Panc1 (cell line): ENCODE measurements around the gene ADARB2. TPM values are rescaled to one million over a fixed set of nuclear protein-coding genes. Genes with fewer than 3 reads are reported as not detected.

Experiments used
- ATAC-seq: fragments of 200-7000 bp; cut with Tn5 transposase; 2 replicates; pipeline ENCODE4 v1.9.1; 2020; ENCODE audit warnings: mild to moderate bottlenecking, moderate library complexity
- BruUV-seq: library from RNA; stranded (reverse); fragments of 400-500 nt; replicated peaks from 2 replicates; lab custom pipeline; 2021; lab: Mats Ljungman, UMichigan
- CTCF ChIA-PET: fragments of 300-600 bp; sonication (Branson Sonifier 250); formaldehyde crosslinking; loops from one replicate; lab custom pipeline; 2022; ENCODE audit warnings: antibody characterized with exemption; lab: Charles Lee
- POLR2A ChIA-PET: fragments of 300-600 bp; sonication (Branson Sonifier 250); formaldehyde crosslinking; loops from one replicate; lab custom pipeline; 2022; ENCODE audit warnings: antibody characterized with exemption; lab: Charles Lee
- DNase-seq: peaks from one replicate; pipeline ENCODE4 v3.0.0-alpha.2; 2010; ENCODE audit warnings: low read depth, low spot score
- H3K27ac ChIP-seq: 2 replicates; pipeline ENCODE4 v1.5.1; 2011; ENCODE audit warnings: mild to moderate bottlenecking, low read length, inconsistent platforms
- H3K27me3 ChIP-seq: fragments of 200-500 bp; sonication (Bioruptor generic); 2 replicates; pipeline ENCODE4 v1.6.0; 2014; ENCODE audit warnings: low read length, inconsistent platforms; ENCODE audit not compliant: control insufficient read depth, insufficient read depth
- H3K36me3 ChIP-seq: fragments of 200-500 bp; sonication (Bioruptor generic); 2 replicates; pipeline ENCODE4 v1.5.1; 2014; ENCODE audit warnings: inconsistent platforms, mild to moderate bottlenecking, low read length, moderate library complexity; ENCODE audit not compliant: control insufficient read depth, insufficient read depth
- H3K4me1 ChIP-seq: 2 replicates; pipeline ENCODE4 v1.5.1; 2011; ENCODE audit warnings: inconsistent platforms, mild to moderate bottlenecking, low read length, moderate library complexity; ENCODE audit not compliant: control insufficient read depth, insufficient read depth
- H3K4me3 ChIP-seq, 2 experiments: 2 replicates each; pipeline ENCODE4 v1.5.1; 2011 to 2012; ENCODE audit warnings: low read depth in 2 of 2, low read length in 2 of 2, mild to moderate bottlenecking in 2 of 2, inconsistent platforms in 1 of 2, moderate library complexity in 1 of 2
- H3K9me3 ChIP-seq: fragments of 200-500 bp; sonication (Bioruptor generic); 2 replicates; pipeline ENCODE4 v1.5.1; 2014; ENCODE audit warnings: low read depth, mild to moderate bottlenecking, inconsistent platforms, low read length, moderate library complexity; ENCODE audit not compliant: control insufficient read depth, insufficient read depth
- POLR2AphosphoS5 ChIP-seq: IDR thresholded peaks from 2 replicates; pipeline ENCODE4 v1.6.1; 2012; ENCODE audit warnings: mild to moderate bottlenecking, low read depth, low read length, moderate library complexity
- REST ChIP-seq, 2 experiments: IDR thresholded peaks; 2 replicates each; pipeline ENCODE4 v1.6.1; 2011 to 2012; ENCODE audit warnings: low read depth in 2 of 2, control low read depth in 1 of 2, low read length in 1 of 2, mild to moderate bottlenecking in 1 of 2, moderate library complexity in 1 of 2; ENCODE audit not compliant: insufficient read depth in 1 of 2
- SIN3A ChIP-seq: IDR thresholded peaks from 2 replicates; pipeline ENCODE4 v1.6.1; 2012; ENCODE audit warnings: low read depth, mild to moderate bottlenecking, low read length, moderate library complexity, borderline replicate concordance; ENCODE audit not compliant: insufficient read depth
- TCF7L2 ChIP-seq: IDR thresholded peaks from 2 replicates; pipeline ENCODE4 v1.6.1; 2011; ENCODE audit warnings: mild to moderate bottlenecking, low read depth, low read length, inconsistent platforms
- in situ Hi-C: cut with HindIII; loops from 2 replicates; pipeline ENCODE4 v1.10.0; 2016; ENCODE audit warnings: low sequenced_read_pairs, low pct_unique_long_range_greater_than_20kb
- intact Hi-C: fragments of 100-400 bp; cut with micrococcal nuclease; formaldehyde crosslinking; loops from one replicate; pipeline ENCODE4 v1.10.0; 2022; ENCODE audit not compliant: unreplicated experiment
- total RNA-seq: library from RNA; stranded (reverse); gene quantifications from one replicate; pipeline ENCODE4 v1.2.1, GENCODE V29; 2021; ENCODE audit not compliant: unreplicated experiment
- TF ChIP-seq, protein P1 (sequence below): fragments of 450-650 bp; IDR thresholded peaks from 2 replicates; pipeline ENCODE4 v1.5.1; 2017; ENCODE audit warnings: mild to moderate bottlenecking

ADARB2 gene
- total RNA-seq, 1 experiment from 2014 or later: 0.31 TPM

DNA sequence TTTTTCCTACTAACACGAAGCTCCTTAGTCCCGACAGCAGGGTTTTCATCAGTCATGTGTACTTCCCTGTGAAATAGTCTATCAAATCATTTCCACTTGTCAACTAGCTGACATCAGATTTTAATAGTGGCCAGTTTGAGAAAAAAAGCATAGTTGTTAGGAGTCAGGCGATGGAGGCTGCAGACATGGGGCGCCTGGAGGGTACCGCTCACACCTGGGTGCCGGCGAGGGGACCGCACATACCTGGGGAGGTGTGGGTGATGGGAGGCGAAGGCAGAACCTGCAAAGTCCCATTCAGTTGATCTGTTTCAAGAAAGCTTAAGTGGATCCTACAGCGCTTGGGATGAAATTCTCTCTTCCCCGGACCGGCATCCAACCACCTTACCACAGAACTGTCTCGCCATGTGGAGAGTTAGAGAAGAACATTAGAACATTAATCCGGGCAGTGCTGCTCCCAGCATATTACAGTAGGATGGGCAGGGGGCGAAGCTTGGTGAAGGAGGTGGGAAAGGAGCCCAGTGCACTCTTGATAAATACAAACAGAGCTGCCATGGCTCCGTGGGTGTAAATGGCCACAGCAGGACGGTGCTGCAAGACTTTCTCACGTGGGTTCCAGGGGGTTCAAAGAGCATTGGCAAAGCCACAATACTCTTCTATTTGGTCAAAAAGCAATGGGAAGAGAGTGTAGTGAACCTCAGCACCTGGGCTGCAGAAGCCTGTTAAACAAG, 24.2 kb downstream of the ADARB2 start:
- H3K27ac ChIP-seq: no peak overlapping the region
- TF ChIP-seq POLR2AphosphoS5: no peak
- TF ChIP-seq, protein P1, sequence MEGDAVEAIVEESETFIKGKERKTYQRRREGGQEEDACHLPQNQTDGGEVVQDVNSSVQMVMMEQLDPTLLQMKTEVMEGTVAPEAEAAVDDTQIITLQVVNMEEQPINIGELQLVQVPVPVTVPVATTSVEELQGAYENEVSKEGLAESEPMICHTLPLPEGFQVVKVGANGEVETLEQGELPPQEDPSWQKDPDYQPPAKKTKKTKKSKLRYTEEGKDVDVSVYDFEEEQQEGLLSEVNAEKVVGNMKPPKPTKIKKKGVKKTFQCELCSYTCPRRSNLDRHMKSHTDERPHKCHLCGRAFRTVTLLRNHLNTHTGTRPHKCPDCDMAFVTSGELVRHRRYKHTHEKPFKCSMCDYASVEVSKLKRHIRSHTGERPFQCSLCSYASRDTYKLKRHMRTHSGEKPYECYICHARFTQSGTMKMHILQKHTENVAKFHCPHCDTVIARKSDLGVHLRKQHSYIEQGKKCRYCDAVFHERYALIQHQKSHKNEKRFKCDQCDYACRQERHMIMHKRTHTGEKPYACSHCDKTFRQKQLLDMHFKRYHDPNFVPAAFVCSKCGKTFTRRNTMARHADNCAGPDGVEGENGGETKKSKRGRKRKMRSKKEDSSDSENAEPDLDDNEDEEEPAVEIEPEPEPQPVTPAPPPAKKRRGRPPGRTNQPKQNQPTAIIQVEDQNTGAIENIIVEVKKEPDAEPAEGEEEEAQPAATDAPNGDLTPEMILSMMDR: no peak
- no peak for TF ChIP-seq SIN3A
- BruUV-seq: no TSS peak
- DNase-seq (no peak), ATAC-seq (no peak)
- H3K27me3 ChIP-seq: no peaks in the 10 kb centered on the region
- no peaks in the 10 kb centered on the region for H3K36me3 ChIP-seq
- H3K4me3 ChIP-seq: no peak overlapping the region
- intact Hi-C loops: no loop called here
- H3K4me1 ChIP-seq: peaks cover 7% of the 10 kb centered on the region
- POLR2A ChIA-PET: no interaction called here
- H3K9me3 ChIP-seq: no peaks in the 10 kb centered on the region
- CTCF ChIA-PET: no interaction called here
- in situ Hi-C loops: no loop called here

- H3K9me3 ChIP-seq: no peaks in the 10 kb centered on the region
- CTCF ChIA-PET: no interaction called here
- in situ Hi-C loops: no loop called here
- H3K36me3 ChIP-seq: no peaks in the 10 kb centered on the region
- intact Hi-C loops: no loop called here
- POLR2A ChIA-PET: no interaction called here
- TF ChIP-seq, protein P1: no peak
- no peak for TF ChIP-seq REST (IDR thresholded peaks at IDR 0.05; ENCODE audit: insufficient read depth in 1 of 2, low read depth in 2 of 2, low read length in 1 of 2)
- no peak for TF ChIP-seq POLR2AphosphoS5
- no peak for TF ChIP-seq SIN3A
- no peak for TF ChIP-seq TCF7L2
- no peak overlapping the region for H3K4me3 ChIP-seq
- H3K27ac ChIP-seq: no peak overlapping the region
- peaks cover 7% of the 10 kb centered on the region for H3K4me1 ChIP-seq
- DNase-seq (no peak), ATAC-seq (no peak)
- no TSS peak for BruUV-seq
- no peaks in the 10 kb centered on the region for H3K27me3 ChIP-seq
Measured at GRCh38 chr10:1712314-1712713, 25.0 kb downstream of the ADARB2 start.
